Activated naive CD4-positive, alpha-beta T cell treated with anti-CD3 and anti-CD28 coated beads, Interleukin-2, amount 10 ng/mL, durations not matched to agents 7 days and 5 days (primary cell): ENCODE results near the gene PNMA3.
A peak's percentile ranks its signal among the peaks of the same experiment; 100 is the strongest.
"Not testable (repeated sequence)": the region's sequence is repeated elsewhere in the genome, so short reads cannot be mapped to it uniquely, and the experiment has no call there.

ENCODE experiments used
- CTCF ChIA-PET: fragments of 350-600 bp; sonication (Branson Sonifier 250); formaldehyde crosslinking; loops from one replicate; lab custom pipeline; 2021; ENCODE audit warnings: antibody characterized with exemption; lab: Charles Lee
- DNase-seq: peaks from one replicate; pipeline ENCODE4 v3.0.0-alpha.2; 2020
- H3K27ac Mint-ChIP-seq: one replicate; pipeline ENCODE4 v1.8.0; 2021; ENCODE audit warnings: mild to moderate bottlenecking, moderate library complexity, mixed read lengths
- H3K27me3 Mint-ChIP-seq: one replicate; pipeline ENCODE4 v1.8.0; 2021; ENCODE audit warnings: mild to moderate bottlenecking, mixed read lengths
- H3K36me3 Mint-ChIP-seq: one replicate; pipeline ENCODE4 v1.8.0; 2021; ENCODE audit warnings: mixed read lengths
- H3K4me1 Mint-ChIP-seq: one replicate; pipeline ENCODE4 v1.8.0; 2021; ENCODE audit warnings: mixed read lengths
- H3K4me3 Mint-ChIP-seq: one replicate; pipeline ENCODE4 v1.8.0; 2021; ENCODE audit warnings: mild to moderate bottlenecking, moderate library complexity, mixed read lengths
- H3K9me3 Mint-ChIP-seq: one replicate; pipeline ENCODE4 v1.8.0; 2021; ENCODE audit warnings: mixed read lengths

Gene PNMA3

GRCh38 chrX:153104959-153105358 lies 48.7 kb downstream of the PNMA3 start:
- H3K27ac Mint-ChIP-seq, H3K4me3 Mint-ChIP-seq, H3K27me3 Mint-ChIP-seq, CTCF ChIA-PET, DNase-seq: not testable (repeated sequence)
- peaks cover 26% of the 10 kb centered on the region for H3K9me3 Mint-ChIP-seq
- peaks cover 13% of the 10 kb centered on the region for H3K4me1 Mint-ChIP-seq
- H3K36me3 Mint-ChIP-seq, result peaks cover 21% of the 10 kb centered on the region

DNA sequence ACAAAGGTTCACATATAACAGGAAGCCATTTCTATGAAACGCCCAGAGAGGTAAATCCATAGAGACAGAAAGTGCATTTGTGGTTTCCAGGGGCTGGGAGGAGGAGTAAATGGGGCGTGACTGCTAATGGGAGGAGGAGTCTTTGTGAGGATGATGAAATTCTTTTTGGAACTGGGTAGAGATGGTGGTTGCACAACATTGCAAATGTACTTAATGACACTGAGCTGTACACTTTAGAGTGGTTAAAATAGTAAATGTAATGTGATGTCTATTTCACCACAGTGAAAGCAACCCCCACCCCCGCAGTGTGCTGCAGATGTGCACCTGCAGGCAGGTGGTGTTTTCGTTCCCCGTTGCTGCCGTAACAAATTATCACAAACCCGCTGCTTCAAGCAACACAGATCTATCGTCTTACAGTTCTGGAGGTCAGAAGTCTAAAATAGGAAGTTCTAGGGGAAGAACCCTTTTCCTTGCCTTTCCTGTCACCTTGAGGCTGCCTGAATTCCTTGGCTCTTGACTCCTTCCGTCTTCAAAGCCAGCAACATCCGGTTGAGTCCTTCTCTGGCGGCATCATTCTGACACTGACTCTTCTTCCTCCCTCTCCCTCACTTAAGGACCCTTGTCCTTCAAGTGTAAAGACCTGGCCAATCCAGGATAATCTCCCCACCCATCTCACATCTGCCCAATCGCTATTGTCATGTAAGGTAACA lies 50.0 kb downstream of the PNMA3 start:
- peak overlapping the region; percentile 91 for H3K27ac Mint-ChIP-seq
- H3K27me3 Mint-ChIP-seq, DNase-seq, CTCF ChIA-PET, H3K4me3 Mint-ChIP-seq: not testable (repeated sequence)
- H3K9me3 Mint-ChIP-seq, result peaks cover 23% of the 10 kb centered on the region
- H3K4me1 Mint-ChIP-seq, result peaks cover 13% of the 10 kb centered on the region
- peaks cover 21% of the 10 kb centered on the region for H3K36me3 Mint-ChIP-seq
